GM21717 (cell line): Measurements from ENCODE around the gene PRDM13.

ENCODE experiments used
- ATAC-seq: cut with Tn5 transposase; IDR thresholded peaks from one replicate; pipeline ENCODE4 v1.9.1; 2021; ENCODE audit warnings: mild to moderate bottlenecking, moderate library complexity; ENCODE audit not compliant: unreplicated experiment

PRDM13 gene

DNA sequence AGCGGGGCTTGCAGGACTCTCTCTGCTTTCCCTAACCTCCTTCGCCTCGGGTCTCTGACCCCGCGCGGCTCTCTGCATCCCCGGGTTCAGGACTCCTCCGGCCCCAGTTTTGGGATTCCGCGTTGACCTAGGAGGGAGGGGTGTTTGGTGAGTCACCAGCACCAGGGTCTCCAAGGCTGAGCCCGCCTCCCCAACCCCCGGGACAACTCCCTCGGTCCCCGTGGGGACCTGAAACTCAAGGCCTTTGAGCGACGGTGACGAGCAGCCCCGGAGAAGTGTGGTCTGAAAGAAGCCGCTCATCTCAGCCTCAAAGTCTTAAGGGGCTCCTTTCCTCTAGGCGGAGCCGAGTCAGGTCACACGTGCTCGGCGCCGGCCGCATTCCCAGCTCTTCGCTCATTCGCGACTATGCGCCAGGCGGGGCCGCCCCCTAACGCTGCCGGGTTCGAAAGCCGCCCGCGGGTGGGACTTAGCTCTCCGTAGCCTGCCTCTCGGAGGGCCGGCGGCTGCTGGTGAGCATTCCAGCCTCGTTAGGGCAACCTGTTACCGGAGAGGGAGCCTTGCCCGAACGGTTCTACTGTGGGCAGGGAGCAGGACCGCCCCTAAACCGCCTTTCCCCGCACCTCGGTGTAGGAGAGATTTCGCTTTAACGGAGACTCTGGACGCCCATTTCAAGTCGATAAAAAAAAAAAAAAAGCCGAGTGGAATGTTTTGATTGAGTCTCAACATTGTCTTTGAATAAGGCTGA, 3.0 kb upstream of the PRDM13 start:
- peak; percentile 49 for ATAC-seq

DNA sequence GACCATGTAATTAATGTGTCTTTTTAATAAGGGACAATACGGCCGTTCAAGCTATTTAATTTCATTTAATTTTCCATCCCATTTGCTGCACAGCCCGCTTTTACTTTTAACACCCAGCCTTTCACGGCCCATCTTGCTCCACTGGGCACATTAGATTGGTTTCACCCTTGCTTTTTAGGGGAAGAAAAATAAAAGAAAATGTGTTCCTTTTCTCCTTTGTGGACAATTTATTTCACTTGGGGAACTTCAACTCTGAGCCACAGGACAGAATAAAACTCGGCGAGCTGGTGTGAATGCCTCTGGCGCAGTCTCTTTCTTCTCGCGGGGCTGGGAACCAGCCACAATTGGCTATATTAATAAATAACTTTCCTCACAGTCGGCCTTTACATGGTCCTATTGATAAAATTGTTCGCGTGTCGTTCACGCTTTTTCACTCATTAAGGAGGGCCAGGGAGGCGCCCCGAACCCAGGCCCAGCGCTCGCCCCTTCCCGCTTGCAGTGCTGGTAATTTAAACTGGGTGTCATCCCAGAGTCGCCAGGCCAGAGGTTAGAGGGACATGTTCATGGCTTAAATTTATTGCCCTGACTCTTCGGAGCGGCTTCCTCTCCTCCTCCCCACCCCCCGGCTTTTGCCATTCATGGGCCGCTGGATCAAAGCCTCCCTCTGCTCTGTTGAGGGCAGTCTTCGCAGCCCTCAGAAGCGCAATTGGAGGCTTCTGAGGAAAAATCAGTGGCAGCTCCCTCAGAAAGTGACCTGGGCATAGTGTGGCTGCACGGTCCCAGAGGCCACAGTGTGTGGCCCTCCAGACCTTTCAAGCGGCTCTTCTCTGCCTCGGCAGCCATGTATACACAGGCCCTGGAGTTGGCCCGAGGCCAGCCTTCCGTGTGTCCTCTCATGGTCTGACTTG, 2.2 kb upstream of the PRDM13 start:
- no peak for ATAC-seq

DNA sequence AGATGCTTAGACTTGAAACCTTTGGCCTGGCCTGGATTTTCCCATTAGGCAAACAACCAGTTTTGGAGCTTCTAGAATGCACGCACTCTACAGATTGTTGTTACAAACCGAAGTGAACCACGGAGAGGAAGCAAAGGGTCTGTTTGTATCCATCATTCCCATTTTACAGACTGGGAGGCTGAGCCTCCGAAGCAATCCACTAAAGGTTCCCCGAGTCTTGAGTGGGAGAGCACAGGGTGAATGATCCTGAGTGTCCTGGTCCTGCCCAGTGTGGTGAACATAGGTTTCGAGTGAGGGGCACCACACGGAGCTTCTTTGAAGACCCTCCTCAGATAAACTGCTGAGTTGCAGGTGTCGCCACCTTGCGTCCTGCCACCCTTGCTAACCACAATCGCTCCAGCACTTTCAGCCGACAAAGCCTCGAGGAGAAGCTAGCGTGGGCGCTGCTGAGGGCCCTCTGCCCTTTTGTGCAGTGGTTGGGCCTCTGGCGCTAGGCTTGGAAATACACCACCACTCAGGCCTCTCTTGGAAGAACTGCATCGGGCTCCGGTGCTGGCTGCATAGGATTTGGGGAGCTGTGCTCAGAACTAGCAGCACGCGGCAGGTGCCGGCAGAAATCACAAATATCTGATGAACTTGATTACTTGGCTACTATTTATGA, 1.4 kb upstream of the PRDM13 start:
- no peak for ATAC-seq

DNA sequence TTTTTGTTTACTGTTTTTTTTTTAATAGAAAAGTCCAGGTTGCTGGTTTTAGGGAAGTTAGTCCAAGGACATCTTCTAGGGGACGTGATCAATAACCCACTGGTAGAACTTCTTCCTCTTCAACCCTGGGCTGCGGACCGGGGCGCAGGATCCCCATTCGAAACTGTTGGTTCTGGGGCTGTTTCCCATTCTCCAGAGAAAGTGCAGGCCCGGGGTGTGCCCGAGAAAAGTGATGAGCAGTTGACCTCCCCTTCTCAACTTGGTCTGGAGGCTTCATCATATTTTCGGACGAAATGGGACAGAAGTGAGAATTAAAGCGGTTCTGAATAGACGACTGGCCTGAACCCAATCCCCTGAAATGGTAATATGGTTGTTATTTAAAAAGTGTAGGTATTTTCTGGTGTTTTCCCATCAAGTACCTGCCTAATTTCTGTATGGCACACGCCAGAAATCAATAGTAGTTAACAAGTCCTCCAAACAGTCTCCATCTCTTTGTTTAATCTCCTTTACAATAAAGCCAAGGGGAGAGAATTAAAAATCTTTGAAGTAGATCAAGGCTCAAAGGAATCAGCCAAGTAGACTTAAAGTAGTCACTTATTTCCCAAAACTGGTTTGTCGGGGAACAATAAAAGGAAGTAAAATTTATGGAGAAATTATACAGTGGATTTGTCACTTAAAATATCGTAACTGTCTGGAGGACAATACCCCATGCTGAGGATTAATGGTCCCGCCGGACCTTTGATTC, 550 bp upstream of the PRDM13 start:
- ATAC-seq: no peak

DNA sequence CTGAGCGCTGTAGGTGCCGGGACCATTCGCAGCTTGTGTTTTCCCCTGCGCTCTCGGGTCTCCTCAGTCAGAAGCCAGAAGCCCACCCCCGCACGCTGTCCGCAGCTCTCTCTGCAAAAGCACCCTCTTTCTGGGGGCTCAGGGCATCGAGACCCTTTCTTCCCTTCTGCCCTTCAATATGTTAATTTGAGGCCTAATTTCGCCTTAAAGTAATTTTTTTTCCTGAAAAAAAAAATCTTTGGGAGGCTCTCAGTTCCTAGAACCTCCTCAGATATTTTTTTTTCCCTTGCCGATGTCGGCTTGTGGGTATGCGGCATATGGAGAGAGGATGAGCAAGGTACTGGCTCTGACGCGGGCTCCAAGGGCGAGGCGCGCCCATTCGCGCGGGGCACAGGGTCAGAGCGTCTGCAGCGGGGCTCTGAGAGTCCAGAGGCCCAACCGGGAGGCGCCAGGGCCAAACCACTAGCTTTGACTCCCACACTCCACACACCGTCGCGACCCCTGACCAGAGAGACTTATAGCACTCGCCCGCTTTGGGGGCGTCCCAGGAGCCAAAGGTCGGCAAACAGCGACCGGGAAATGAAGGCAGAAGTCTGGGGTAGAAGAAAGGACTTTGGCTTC, 893 bp downstream of the PRDM13 start:
- ATAC-seq: no peak

DNA sequence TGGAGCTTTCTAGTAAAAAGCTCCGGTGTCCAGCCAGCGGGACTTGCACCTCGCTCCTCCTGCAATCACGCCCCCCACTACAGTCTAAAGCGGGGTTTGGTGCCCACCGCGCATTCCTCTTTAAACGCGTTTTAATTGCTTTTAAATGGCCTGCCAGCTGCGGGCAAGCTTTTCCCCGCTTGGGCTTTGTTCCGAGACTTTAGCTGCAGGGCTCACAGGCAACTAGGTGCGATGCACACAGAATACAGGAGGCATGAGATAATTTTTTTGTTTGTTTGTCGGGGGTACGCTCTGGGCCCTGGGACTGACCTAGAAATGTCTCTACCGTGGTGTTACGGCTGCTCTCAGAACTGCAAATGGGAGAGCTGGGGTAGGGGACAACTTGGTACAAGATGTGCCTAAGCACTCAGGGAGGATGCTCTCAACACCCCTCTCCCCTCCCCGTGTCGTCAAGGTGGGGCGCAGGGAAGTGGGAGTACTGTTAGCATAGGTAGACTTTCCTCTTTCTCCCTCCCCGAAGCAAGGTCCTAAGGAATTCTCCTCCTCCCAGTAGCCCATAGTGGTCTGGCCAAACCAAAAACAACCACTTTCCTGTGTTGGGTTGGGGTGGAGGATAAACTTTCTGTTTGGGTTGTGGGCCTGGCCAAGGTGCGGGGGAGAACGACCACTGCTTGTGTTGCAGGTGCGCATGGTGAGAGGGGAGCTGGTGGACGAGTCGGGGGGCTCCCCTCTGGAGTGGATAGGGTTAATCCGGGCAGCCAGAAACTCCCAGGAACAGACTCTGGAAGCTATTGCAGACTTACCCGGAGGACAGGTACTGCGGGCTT, 1.6 kb downstream of the PRDM13 start:
- ATAC-seq: no peak

DNA sequence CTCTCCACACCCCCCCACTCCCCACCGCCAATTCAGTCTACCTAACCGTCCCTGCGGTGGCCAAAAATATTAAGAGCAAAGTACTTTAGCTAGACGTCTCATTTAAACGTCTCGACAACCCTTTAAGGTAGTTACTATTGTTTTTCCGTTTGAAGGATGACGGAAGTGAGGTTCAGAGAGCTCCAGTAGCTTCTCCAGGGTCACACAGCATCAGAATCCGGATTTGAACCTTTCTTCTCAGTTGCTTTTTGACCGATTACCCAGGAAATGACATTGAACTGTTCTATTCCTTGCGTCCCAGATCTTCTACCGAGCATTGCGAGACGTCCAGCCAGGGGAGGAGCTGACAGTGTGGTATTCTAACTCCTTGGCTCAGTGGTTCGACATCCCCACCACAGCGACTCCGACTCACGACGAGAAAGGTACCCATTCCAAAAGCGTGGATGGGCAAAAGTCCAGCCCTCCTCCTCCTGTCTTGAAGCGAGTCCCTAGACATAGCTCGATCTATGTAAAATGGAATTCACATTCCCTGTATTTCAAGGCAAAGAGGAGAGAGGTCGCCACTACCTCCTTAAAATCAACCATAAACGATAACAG, 2.4 kb downstream of the PRDM13 start:
- ATAC-seq: no peak

- no peak for ATAC-seq
Measured at GRCh38 chr6:99609905-99610489, 3.4 kb downstream of the PRDM13 start.

- ATAC-seq: peak; percentile 85
Measured at GRCh38 chr6:99611148-99611547, 4.5 kb downstream of the PRDM13 start.

- ATAC-seq: no peak
Measured at GRCh38 chr6:99612551-99613408, 6.1 kb downstream of the PRDM13 start.

- peak; percentile 45 for ATAC-seq
Measured at GRCh38 chr6:99613409-99613704, 6.7 kb downstream of the PRDM13 start.

DNA sequence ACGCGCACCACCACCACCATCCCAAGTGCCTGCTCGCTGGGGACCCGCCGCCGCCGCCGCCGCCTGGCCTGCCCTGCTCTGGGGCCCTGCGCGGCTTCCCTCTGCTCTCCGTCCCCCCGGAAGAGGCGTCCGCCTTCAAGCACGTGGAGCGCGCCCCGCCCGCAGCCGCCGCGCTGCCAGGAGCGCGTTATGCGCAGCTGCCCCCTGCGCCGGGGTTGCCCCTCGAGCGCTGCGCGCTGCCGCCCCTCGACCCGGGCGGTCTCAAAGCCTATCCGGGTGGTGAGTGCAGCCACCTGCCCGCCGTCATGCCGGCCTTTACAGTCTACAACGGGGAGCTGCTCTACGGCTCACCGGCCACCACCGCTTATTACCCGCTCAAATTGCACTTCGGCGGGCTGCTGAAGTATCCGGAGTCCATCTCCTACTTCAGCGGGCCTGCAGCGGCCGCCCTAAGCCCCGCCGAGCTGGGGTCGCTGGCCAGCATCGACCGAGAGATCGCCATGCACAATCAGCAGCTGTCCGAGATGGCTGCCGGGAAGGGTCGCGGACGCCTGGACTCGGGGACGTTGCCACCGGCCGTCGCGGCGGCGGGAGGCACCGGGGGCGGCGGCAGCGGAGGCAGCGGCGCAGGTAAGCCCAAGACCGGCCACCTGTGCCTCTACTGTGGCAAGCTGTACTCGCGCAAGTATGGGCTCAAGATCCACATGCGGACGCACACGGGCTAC, 7.2 kb downstream of the PRDM13 start:
- peak; percentile 56 for ATAC-seq

GRCh38 chr6:99614430-99615186, 8.0 kb downstream of the PRDM13 start:
- ATAC-seq: no peak

- no peak for ATAC-seq
Measured at GRCh38 chr6:99617131-99617530, 10.5 kb downstream of the PRDM13 start.

GRCh38 chr6:99618649-99619408, 12.2 kb downstream of the PRDM13 start:
- ATAC-seq: no peak

DNA sequence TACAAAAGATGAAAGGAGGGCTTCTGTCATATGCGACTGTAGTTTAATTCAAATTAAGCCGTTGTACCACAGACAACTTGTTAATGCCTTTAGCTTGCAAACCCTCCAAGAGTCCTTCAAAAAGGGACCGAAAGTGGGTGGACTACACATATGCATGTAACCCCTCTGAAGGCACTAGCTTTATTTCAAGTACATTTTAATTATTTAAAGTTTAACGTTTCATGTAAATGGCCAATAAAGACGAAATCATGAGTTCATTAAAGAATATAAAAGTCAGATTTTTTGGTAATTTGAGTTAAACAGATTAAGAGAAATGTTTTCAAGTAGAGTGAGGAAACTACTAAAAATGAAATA, 12.8 kb downstream of the PRDM13 start:
- no peak for ATAC-seq
